22Rv1 (cell line): ENCODE results near the gene TBCK.

Experiments
- CTCF ChIP-seq: fragments of 450-650 bp; IDR thresholded peaks from 2 replicates; pipeline ENCODE4 v1.5.1; 2017; ENCODE audit warnings: mild to moderate bottlenecking
- ZFX ChIP-seq: fragments of 450-650 bp; IDR thresholded peaks from 2 replicates; pipeline ENCODE4 v1.6.1; 2017; ENCODE audit warnings: antibody characterized with exemption, borderline replicate concordance

GRCh38 chr4:106046083-106046482 is 269.9 kb downstream of the TBCK start:
- TF ChIP-seq CTCF (no peak), ZFX (no peak)
